GM06990 (cell line): Measurements from ENCODE around the gene REXO1.
"Not testable (repeated sequence)": the region's sequence is repeated elsewhere in the genome, so short reads cannot be mapped to it uniquely, and the experiment has no call there.

Experiments used
- DNase-seq: peaks from one replicate; pipeline ENCODE4 v3.0.0-alpha.2; 2011; ENCODE audit not compliant: insufficient read length; ENCODE audit errors: extremely low read depth
- H3K27me3 ChIP-seq: replicated peaks from 2 replicates; pipeline ENCODE4 v1.6.0; 2011; ENCODE audit warnings: low read length; ENCODE audit not compliant: control insufficient read depth, insufficient read depth
- H3K36me3 ChIP-seq: 2 replicates; pipeline ENCODE4 v1.5.1; 2011; ENCODE audit warnings: low read length; ENCODE audit not compliant: control insufficient read depth, insufficient read depth
- H3K4me3 ChIP-seq: replicated peaks from 2 replicates; pipeline ENCODE4 v1.5.1; 2011; ENCODE audit warnings: low read depth, mild to moderate bottlenecking, control low read depth, low read length
- TF ChIP-seq, protein P1 (sequence below): IDR thresholded peaks from 2 replicates; pipeline ENCODE4 v1.5.1; 2011; ENCODE audit warnings: low read length, control low read depth, mild to moderate bottlenecking, inconsistent platforms; ENCODE audit not compliant: insufficient read depth, poor library complexity, severe bottlenecking

Gene REXO1, protein sequence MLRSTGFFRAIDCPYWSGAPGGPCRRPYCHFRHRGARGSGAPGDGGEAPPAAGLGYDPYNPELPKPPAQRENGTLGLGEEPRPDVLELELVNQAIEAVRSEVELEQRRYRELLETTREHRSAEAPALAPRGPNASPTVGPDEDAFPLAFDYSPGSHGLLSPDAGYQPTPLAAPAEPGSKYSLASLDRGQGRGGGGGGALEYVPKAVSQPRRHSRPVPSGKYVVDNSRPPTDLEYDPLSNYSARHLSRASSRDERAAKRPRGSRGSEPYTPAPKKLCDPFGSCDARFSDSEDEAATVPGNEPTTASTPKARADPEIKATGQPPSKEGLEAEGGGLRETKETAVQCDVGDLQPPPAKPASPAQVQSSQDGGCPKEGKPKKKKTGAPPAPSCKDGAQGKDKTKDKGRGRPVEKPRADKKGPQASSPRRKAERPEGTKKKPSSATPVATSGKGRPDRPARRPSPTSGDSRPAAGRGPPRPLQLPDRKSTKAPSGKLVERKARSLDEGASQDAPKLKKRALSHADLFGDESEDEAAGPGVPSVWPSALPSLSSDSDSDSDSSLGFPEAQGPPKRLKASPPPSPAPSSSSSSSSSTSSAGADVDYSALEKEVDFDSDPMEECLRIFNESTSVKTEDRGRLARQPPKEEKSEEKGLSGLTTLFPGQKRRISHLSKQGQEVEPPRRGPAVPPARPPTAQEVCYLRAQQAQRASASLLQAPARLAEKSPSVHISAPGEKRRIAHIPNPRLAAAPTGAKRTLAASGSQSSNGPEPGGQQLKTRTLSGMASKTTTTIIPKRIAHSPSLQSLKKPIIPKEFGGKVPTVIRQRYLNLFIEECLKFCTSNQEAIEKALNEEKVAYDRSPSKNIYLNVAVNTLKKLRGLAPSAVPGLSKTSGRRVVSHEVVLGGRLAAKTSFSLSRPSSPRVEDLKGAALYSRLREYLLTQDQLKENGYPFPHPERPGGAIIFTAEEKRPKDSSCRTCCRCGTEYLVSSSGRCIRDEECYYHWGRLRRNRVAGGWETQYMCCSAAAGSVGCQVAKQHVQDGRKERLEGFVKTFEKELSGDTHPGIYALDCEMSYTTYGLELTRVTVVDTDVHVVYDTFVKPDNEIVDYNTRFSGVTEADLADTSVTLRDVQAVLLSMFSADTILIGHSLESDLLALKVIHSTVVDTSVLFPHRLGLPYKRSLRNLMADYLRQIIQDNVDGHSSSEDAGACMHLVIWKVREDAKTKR

DNA sequence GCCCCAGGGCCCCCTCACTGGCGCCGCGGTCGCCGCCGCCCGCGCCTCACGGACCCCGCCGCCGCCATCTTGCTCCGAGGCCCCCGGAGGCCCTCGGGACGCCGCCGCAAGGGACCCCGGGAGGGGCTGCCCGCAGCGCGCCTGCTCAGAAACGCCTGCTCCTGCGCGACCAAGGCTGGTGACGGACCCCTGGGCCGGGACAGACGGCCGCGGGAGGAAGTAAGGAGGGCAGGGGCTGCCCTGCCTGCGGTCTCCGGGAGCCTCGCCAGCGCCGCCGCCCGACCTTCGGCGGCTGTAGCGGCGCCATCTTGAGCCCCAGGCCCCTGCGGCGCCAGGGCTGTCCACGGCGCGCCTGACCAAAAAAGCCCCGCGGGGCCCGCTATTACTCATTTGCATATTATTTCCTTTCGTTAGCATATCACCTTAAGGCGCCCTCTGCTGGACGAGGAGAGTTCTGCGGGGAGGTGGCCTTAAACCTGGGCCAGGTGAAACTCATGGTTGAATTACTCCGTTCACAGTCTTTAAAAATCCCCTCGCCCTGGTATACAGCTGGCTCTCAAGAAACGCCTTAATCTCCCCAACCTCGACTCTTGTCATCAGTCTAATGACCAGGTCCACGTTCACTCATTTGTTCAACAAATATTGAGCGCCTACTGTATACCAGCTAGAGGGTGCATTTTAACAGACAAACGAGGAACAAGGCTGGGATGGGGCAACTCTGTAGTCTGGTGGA is at the start of gene REXO1:
TSS of gene REXO1 (minus strand) at position 85 of the 733 bp plus-strand sequence. CDS start 125 bp downstream, outside the sequence.
- peak; percentile 97 for DNase-seq
- Histone ChIP-seq H3K36me3 (peaks cover 3% of the 10 kb centered on the region), H3K27me3 (no peaks in the 10 kb centered on the region), H3K4me3 (peak within 1 kb of the TSS; percentile 100)
- TF ChIP-seq, protein P1, sequence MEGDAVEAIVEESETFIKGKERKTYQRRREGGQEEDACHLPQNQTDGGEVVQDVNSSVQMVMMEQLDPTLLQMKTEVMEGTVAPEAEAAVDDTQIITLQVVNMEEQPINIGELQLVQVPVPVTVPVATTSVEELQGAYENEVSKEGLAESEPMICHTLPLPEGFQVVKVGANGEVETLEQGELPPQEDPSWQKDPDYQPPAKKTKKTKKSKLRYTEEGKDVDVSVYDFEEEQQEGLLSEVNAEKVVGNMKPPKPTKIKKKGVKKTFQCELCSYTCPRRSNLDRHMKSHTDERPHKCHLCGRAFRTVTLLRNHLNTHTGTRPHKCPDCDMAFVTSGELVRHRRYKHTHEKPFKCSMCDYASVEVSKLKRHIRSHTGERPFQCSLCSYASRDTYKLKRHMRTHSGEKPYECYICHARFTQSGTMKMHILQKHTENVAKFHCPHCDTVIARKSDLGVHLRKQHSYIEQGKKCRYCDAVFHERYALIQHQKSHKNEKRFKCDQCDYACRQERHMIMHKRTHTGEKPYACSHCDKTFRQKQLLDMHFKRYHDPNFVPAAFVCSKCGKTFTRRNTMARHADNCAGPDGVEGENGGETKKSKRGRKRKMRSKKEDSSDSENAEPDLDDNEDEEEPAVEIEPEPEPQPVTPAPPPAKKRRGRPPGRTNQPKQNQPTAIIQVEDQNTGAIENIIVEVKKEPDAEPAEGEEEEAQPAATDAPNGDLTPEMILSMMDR, result peak; percentile 84

DNA sequence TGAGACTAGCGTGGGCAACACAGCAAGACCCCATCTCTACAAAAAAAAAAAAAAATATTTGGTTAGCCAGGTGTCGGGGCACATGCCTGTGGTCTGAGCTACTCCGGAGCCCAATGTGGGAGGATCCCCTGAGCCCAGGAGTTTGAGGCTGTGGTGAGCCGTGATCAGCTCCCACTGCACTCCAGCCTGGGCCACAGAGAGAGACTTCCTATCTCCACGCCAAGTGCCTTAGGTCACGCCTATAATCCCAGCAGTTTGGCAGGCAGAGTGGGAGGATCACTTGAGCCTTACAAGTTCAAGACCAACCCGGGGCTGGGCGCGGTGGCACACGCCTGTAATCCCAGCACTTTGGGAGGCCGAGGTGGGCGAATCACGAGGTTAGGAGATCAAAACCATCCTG is 48.2 kb upstream of the REXO1 start:
- TF ChIP-seq, protein P1, result no peak
- no peaks in the 10 kb centered on the region for H3K36me3 ChIP-seq
- H3K27me3 ChIP-seq, result no peaks in the 10 kb centered on the region
- DNase-seq, result no peak
- H3K4me3 ChIP-seq, result peak overlapping the region; percentile 6

DNA sequence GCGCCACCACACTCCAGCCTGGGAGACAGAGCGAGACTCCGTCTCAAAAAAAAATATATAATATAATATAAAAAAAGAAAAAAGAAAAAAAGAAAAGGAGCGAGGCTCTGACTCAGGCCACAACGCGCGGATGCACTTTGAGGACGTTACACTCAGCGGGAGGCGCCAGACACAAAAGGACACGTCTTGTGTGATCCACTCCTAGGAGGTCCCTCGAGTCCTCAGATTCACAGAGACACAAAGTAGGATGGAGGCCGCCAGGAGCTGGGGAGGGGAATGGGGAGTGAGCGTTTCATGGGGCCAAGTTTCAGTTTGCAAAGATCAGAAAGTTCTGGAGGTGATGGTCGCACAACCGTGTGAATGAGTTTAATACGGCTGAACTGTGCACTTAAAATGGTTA is 45.5 kb upstream of the REXO1 start:
- Histone ChIP-seq H3K27me3 (no peaks in the 10 kb centered on the region), H3K4me3 (no peak overlapping the region), H3K36me3 (no peaks in the 10 kb centered on the region)
- DNase-seq, result no peak
- TF ChIP-seq, protein P1, result no peak

DNA sequence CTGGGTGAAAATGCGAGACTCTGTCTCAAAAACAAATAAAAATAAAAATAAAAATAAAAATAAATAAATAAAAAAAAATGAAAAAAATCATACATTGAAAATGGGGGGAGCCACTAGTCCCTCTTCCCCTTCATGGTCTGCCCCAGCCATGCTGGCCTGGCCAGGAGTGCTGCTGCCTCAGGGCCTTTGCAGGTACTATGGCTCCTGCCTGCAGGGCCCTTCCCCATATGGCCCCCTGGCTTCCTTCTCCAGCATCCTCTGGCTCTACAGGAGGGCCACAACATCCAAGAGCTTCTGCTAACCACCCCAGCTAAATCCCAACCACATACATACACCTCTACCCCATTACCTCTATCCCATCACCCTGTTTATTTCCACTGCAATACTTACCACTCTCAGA is 41.6 kb upstream of the REXO1 start:
- TF ChIP-seq, protein P1, result no peak
- Histone ChIP-seq H3K27me3 (no peaks in the 10 kb centered on the region), H3K36me3 (no peaks in the 10 kb centered on the region), H3K4me3 (no peak overlapping the region)
- no peak for DNase-seq

DNA sequence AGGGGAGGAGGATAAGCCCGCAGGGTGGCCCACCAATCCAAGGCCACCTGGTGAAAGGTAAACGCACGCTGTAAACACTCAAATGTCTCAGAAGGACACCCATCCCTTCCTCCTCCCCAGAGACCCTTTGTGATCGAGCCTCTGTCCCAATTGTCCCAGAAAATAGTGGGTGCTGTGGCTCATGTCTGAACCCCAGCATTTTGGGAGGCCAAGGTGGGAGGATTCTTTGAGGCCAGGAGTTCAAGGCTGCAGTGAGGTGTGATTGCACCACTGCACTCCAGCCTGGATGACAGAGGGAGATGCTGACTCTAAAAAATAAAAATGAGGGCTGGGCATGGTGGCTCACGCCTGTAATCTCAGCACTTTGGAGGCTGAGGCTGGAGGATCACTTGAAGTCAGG is 40.1 kb upstream of the REXO1 start:
- Histone ChIP-seq H3K4me3 (no peak overlapping the region), H3K36me3 (no peaks in the 10 kb centered on the region), H3K27me3 (no peaks in the 10 kb centered on the region)
- DNase-seq, result no peak
- TF ChIP-seq, protein P1, result no peak

DNA sequence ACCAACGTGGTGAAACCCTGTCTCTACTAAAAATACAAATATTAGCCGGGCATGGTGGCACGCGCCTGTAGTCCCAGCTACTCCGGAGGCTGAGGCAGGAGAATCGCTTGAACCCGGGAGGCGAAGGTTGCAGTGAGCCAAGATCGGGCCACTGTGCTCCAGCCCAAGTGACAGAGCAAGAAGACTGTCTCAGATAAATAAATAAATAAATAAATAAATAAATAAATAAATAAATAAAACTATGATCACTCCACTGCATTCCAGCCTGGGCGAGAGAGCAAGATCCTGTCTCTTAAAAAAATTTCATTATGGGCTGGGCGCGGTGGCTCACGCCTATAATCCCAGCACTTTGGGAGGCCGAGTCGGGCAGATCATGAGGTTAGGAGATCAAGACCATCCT is 38.1 kb upstream of the REXO1 start:
- H3K27me3 ChIP-seq, DNase-seq, H3K36me3 ChIP-seq, H3K4me3 ChIP-seq: not testable (repeated sequence)

DNA sequence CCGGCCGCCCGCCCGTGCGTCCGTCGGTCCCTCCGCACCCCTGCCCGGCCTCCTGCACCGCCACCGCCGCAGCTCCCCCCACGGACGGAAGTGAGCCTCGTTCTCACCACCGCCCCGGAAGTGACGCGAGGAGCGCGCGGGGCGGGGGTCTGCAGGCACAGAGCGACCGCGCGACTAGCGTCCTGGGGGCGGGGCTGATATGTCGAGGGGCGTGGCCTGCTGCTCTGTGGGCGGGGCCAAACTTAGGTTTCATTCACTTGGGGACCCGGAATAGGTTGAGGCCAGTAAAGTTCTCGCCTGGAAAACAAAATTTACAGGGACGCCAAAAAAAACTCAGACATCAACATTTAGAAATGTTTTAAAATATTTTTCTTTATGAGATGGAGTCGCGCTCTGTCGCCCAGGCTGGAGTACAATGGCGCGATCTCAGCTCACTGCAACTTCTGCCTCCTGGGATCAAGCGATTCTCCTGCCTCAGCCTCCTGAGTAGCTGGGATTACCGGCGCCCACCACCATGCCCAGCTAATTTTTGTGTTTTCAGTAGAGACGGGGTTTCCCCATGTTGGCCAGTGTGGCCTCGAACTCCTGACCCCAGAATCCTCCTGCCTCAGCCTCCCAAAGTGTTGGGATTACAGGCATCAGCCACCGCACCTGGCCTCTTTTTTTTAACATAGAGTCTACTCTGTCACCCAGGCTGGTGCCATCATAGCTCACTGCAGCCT is 37.3 kb upstream of the REXO1 start, which contains the start of gene ABHD17A:
TSS of gene ABHD17A (minus strand) at position 99 of the 722 bp plus-strand sequence. CDS start 3,930 bp downstream, outside the sequence.
- DNase-seq, result peak; percentile 95
- H3K27me3 ChIP-seq, H3K36me3 ChIP-seq: not testable (repeated sequence)
- peak within 1 kb of the TSS; percentile 78 for H3K4me3 ChIP-seq
